ENCODE data around the gene MXD1. TPM values are rescaled to one million over a fixed set of nuclear protein-coding genes. Genes with fewer than 3 reads are reported as not detected.

The MXD1 gene
- polyA plus RNA-seq, 1 donor (not counting 4 experiments of a cell fraction or from before 2014, with no cell fraction given), result 15.9 TPM

- DNase-seq (ENCODE audit: low read depth, low spot score) (no peak), FAIRE-seq (no peak)
- H3K36me3 ChIP-seq (ENCODE audit: control insufficient read depth in 2 of 2, extremely low read depth in 1 of 2, insufficient read depth in 2 of 2, low read length in 2 of 2), result no peaks in the 10 kb centered on the region
- TF ChIP-seq, protein P1, sequence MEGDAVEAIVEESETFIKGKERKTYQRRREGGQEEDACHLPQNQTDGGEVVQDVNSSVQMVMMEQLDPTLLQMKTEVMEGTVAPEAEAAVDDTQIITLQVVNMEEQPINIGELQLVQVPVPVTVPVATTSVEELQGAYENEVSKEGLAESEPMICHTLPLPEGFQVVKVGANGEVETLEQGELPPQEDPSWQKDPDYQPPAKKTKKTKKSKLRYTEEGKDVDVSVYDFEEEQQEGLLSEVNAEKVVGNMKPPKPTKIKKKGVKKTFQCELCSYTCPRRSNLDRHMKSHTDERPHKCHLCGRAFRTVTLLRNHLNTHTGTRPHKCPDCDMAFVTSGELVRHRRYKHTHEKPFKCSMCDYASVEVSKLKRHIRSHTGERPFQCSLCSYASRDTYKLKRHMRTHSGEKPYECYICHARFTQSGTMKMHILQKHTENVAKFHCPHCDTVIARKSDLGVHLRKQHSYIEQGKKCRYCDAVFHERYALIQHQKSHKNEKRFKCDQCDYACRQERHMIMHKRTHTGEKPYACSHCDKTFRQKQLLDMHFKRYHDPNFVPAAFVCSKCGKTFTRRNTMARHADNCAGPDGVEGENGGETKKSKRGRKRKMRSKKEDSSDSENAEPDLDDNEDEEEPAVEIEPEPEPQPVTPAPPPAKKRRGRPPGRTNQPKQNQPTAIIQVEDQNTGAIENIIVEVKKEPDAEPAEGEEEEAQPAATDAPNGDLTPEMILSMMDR (optimal IDR thresholded peaks at IDR 0.05 in 1 of 3, IDR thresholded peaks at IDR 0.05 in 1 of 3, conservative IDR thresholded peaks at IDR 0.05 in 1 of 3; ENCODE audit: extremely low read depth in 1 of 3, insufficient read depth in 2 of 3, low read length in 3 of 3), result no peak
- TF ChIP-seq EZH2 (IDR thresholded peaks at IDR 0.05; ENCODE audit: low read length), result no peak
- H3K27ac ChIP-seq (ENCODE audit: control insufficient read depth, insufficient read depth, low read length), result no peak overlapping the region
- no peak overlapping the region for H3K4me3 ChIP-seq (ENCODE audit: control insufficient read depth in 2 of 3, extremely low read depth in 1 of 3, insufficient read depth in 2 of 3, low read depth in 1 of 3, low read length in 3 of 3)
- H3K4me2 ChIP-seq (ENCODE audit: control insufficient read depth, extremely low read depth, insufficient read depth, low read depth, low read length), result peak overlapping the region; percentile 33
- H3K9me3 ChIP-seq (ENCODE audit: control insufficient read depth, low read depth, low read length), result no peaks in the 10 kb centered on the region
- H3K9ac ChIP-seq (ENCODE audit: control insufficient read depth, extremely low read depth, insufficient read depth, low read length), result no peak overlapping the region
- dilution Hi-C loops (cut with MboI; ENCODE audit: extremely low pct_ligation_motif_present, low sequenced_read_pairs), result no loop called here
- no peaks in the 10 kb centered on the region for H3K27me3 ChIP-seq (ENCODE audit: control insufficient read depth, extremely low read depth, insufficient read depth, low read length)
- H3K79me2 ChIP-seq (ENCODE audit: control insufficient read depth, insufficient read depth, low read length), result no peaks in the 10 kb centered on the region
- H3K9me1 ChIP-seq (ENCODE audit: control insufficient read depth, extremely low read depth, insufficient read depth, low read length), result no peaks in the 10 kb centered on the region
- H2AFZ ChIP-seq (ENCODE audit: control insufficient read depth, low read length), result peak overlapping the region; percentile 69
- peaks cover 12% of the 10 kb centered on the region for H3K4me1 ChIP-seq (ENCODE audit: control insufficient read depth, extremely low read depth, insufficient read depth, low read length)
- no peaks in the 10 kb centered on the region for H4K20me1 ChIP-seq (ENCODE audit: control insufficient read depth, extremely low read depth, insufficient read depth, low read length)
These were observed 49.5 kb downstream of the MXD1 start for GRCh38 chr2:69964353-69964841.

GRCh38 chr2:69965756-69966445 is 51.0 kb downstream of the MXD1 start:
- Histone ChIP-seq H3K9me1 (ENCODE audit: control insufficient read depth, extremely low read depth, insufficient read depth, low read length) (no peaks in the 10 kb centered on the region), H3K9me3 (ENCODE audit: control insufficient read depth, low read depth, low read length) (no peaks in the 10 kb centered on the region), H4K20me1 (ENCODE audit: control insufficient read depth, extremely low read depth, insufficient read depth, low read length) (no peaks in the 10 kb centered on the region), H2AFZ (ENCODE audit: control insufficient read depth, low read length) (no peak overlapping the region), H3K4me2 (ENCODE audit: control insufficient read depth, extremely low read depth, insufficient read depth, low read depth, low read length) (no peak overlapping the region), H3K79me2 (ENCODE audit: control insufficient read depth, insufficient read depth, low read length) (no peaks in the 10 kb centered on the region), H3K9ac (ENCODE audit: control insufficient read depth, extremely low read depth, insufficient read depth, low read length) (no peak overlapping the region), H3K36me3 (ENCODE audit: control insufficient read depth in 2 of 2, extremely low read depth in 1 of 2, insufficient read depth in 2 of 2, low read length in 2 of 2) (no peaks in the 10 kb centered on the region), H3K4me1 (ENCODE audit: control insufficient read depth, extremely low read depth, insufficient read depth, low read length) (peaks cover 12% of the 10 kb centered on the region), H3K27me3 (ENCODE audit: control insufficient read depth, extremely low read depth, insufficient read depth, low read length) (no peaks in the 10 kb centered on the region), H3K4me3 (ENCODE audit: control insufficient read depth in 2 of 3, extremely low read depth in 1 of 3, insufficient read depth in 2 of 3, low read depth in 1 of 3, low read length in 3 of 3) (no peak overlapping the region), H3K27ac (ENCODE audit: control insufficient read depth, insufficient read depth, low read length) (no peak overlapping the region)
- DNase-seq (ENCODE audit: low read depth, low spot score) (no peak), FAIRE-seq (no peak)
- dilution Hi-C loops (cut with MboI; ENCODE audit: extremely low pct_ligation_motif_present, low sequenced_read_pairs), result no loop called here
- TF ChIP-seq, protein P1 (optimal IDR thresholded peaks at IDR 0.05 in 1 of 3, IDR thresholded peaks at IDR 0.05 in 1 of 3, conservative IDR thresholded peaks at IDR 0.05 in 1 of 3; ENCODE audit: extremely low read depth in 1 of 3, insufficient read depth in 2 of 3, low read length in 3 of 3), result no peak

All from keratinocyte (primary cell).